Endothelial cell of umbilical vein (primary cell): ENCODE data around the gene CACNA2D1. TPM values are rescaled to one million over a fixed set of nuclear protein-coding genes. Genes with fewer than 3 reads are reported as not detected.
A peak's percentile ranks its signal among the peaks of the same experiment; 100 is the strongest.

ENCODE experiments used
- Bru-seq: library from RNA; stranded (reverse); fragments of 400-500 nt; gene quantifications from one replicate; lab custom pipeline; 2021; lab: Mats Ljungman, UMichigan
- BruChase-seq, 2 experiments: library from RNA; stranded (reverse); fragments of 400-500 nt; gene quantifications; one replicate each; lab custom pipeline; 2021; lab: Mats Ljungman, UMichigan
- BruUV-seq: library from RNA; stranded (reverse); fragments of 400-500 nt; replicated peaks from 2 replicates; lab custom pipeline; 2021; lab: Mats Ljungman, UMichigan
- CTCF ChIA-PET: fragments of 300-600, 350-600 bp; sonication (Branson Sonifier 250); formaldehyde crosslinking; loops from one replicate; lab custom pipeline; 2021; ENCODE audit warnings: antibody characterized with exemption, inconsistent platforms; lab: Charles Lee
- POLR2A ChIA-PET: fragments of 300-600, 350-600 bp; sonication (Branson Sonifier 250); formaldehyde crosslinking; loops from one replicate; lab custom pipeline; 2021; ENCODE audit warnings: antibody characterized with exemption, inconsistent platforms; lab: Charles Lee
- DNase-seq: peaks from one replicate; pipeline ENCODE4 v3.0.0-alpha.2; 2011; ENCODE audit warnings: low read depth, low spot score
- FAIRE-seq: peaks from 2 replicates; lab custom pipeline; 2011; peaks lifted over from hg19 to GRCh38; lab: Jason Lieb, UNC
- H2AFZ ChIP-seq: 2 replicates; pipeline ENCODE4 v1.6.0; 2012; ENCODE audit warnings: low read depth, low read length, control low read depth, inconsistent platforms
- H3K27ac ChIP-seq: 2 replicates; pipeline ENCODE4 v1.5.1; 2011; ENCODE audit warnings: low read depth, mild to moderate bottlenecking, control low read depth, low read length, moderate library complexity; ENCODE audit not compliant: insufficient read depth
- H3K27me3 ChIP-seq, 2 experiments: 2 replicates each; pipeline versions ENCODE4 v1.6.0 to v1.6.1; 2011; ENCODE audit warnings: low read length in 2 of 2, mixed read lengths in 1 of 2; ENCODE audit not compliant: control insufficient read depth in 2 of 2, insufficient read depth in 2 of 2
- H3K36me3 ChIP-seq, 2 experiments: 2 replicates in 1 of 2; 3 replicates in 1 of 2; pipeline ENCODE4 v1.5.1; 2011; ENCODE audit warnings: low read length in 2 of 2, mild to moderate bottlenecking in 1 of 2, moderate library complexity in 1 of 2; ENCODE audit not compliant: control insufficient read depth in 2 of 2, insufficient read depth in 2 of 2; ENCODE audit errors: extremely low read depth in 1 of 2
- H3K4me1 ChIP-seq: 3 replicates; pipeline ENCODE4 v1.5.1; 2011; ENCODE audit warnings: mild to moderate bottlenecking, low read length; ENCODE audit not compliant: control insufficient read depth, insufficient read depth; ENCODE audit errors: extremely low read depth
- H3K4me2 ChIP-seq: 2 replicates; pipeline ENCODE4 v1.6.1; 2011; ENCODE audit warnings: low read length, control low read depth, mixed read lengths; ENCODE audit not compliant: insufficient read depth
- H3K4me3 ChIP-seq, 3 experiments: fragments of 200-600 bp in 1 of 3; sonication (generic), shearing (Covaris generic) in 1 of 3; replicated peaks in 1 of 3; 2 replicates each; pipeline ENCODE4 v1.5.1; 2011 to 2016; ENCODE audit warnings: control low read depth in 3 of 3, low read length in 3 of 3, mild to moderate bottlenecking in 2 of 3, inconsistent platforms in 1 of 3, low read depth in 1 of 3, moderate library complexity in 1 of 3; ENCODE audit not compliant: insufficient read depth in 1 of 3
- H3K79me2 ChIP-seq: 2 replicates; pipeline ENCODE4 v1.6.0; 2012; ENCODE audit warnings: low read length, inconsistent platforms; ENCODE audit not compliant: control insufficient read depth, insufficient read depth
- H3K9ac ChIP-seq: replicated peaks from 2 replicates; pipeline ENCODE3; 2011; ENCODE audit warnings: low read length, control low read depth; ENCODE audit not compliant: insufficient read depth; ENCODE audit errors: extremely low read depth
- H3K9me1 ChIP-seq: replicated peaks from 3 replicates; pipeline ENCODE4 v1.6.0; 2011; ENCODE audit warnings: mild to moderate bottlenecking, low read length; ENCODE audit not compliant: control insufficient read depth, insufficient read depth; ENCODE audit errors: extremely low read depth
- H3K9me3 ChIP-seq: replicated peaks from 2 replicates; pipeline ENCODE4 v1.5.1; 2012; ENCODE audit warnings: low read length, inconsistent platforms; ENCODE audit not compliant: control insufficient read depth, insufficient read depth
- H4K20me1 ChIP-seq: replicated peaks from 2 replicates; pipeline ENCODE3; 2011; ENCODE audit warnings: mild to moderate bottlenecking, low read length; ENCODE audit not compliant: control insufficient read depth, insufficient read depth; ENCODE audit errors: extremely low read depth
- CTCF ChIP-seq, 2 donors: IDR thresholded peaks; 1 replicate in 1 of 2; 2 replicates in 1 of 2; pipeline ENCODE4 v1.5.1; 2011; ENCODE audit warnings: low read length in 2 of 2, mild to moderate bottlenecking in 2 of 2, moderate library complexity in 2 of 2, control low read depth in 1 of 2, inconsistent platforms in 1 of 2, low read depth in 1 of 2; ENCODE audit not compliant: insufficient read depth in 1 of 2; ENCODE audit errors: extremely low read depth in 1 of 2
- EZH2 ChIP-seq: IDR thresholded peaks from 2 replicates; pipeline ENCODE4 v1.6.1; 2012; ENCODE audit warnings: borderline replicate concordance, low read depth, mild to moderate bottlenecking, moderate library complexity, low read length, inconsistent platforms; ENCODE audit not compliant: severe bottlenecking
- POLR2A ChIP-seq: IDR thresholded peaks from 2 replicates; pipeline ENCODE4 v1.6.1; 2012; ENCODE audit warnings: low read depth, mild to moderate bottlenecking, control low read depth, low read length
- POLR2AphosphoS5 ChIP-seq: IDR thresholded peaks from 2 replicates; pipeline ENCODE4 v1.6.1; 2012; ENCODE audit warnings: low read depth, mild to moderate bottlenecking, control low read depth, low read length, moderate library complexity; ENCODE audit not compliant: insufficient read depth
- dilution Hi-C: fragments of 300-500 bp; cut with MboI; formaldehyde crosslinking; loops from one replicate; pipeline ENCODE4 v1.15.0; 2019; ENCODE audit warnings: low sequenced_read_pairs; ENCODE audit not compliant: extremely low pct_ligation_motif_present
- intact Hi-C: fragments of 100-400 bp; cut with micrococcal nuclease; formaldehyde crosslinking; loops from one replicate; pipeline ENCODE4 v1.10.0; 2022
- long read RNA-seq: library from polyadenylated mRNA; stranded (forward); transcript quantifications from one replicate; pipeline ENCODE4 v2.0.0, GENCODE V29; 2021
- polyA minus RNA-seq, 3 experiments: library from RNA; depleted of rRNA, polyadenylated mRNA; stranded (reverse); fragments of >200 nt; gene quantifications; 1 replicate in 1 of 3; 2 replicates in 2 of 3; pipeline ENCODE4 v1.2.3, GENCODE V29; 2011
- polyA plus RNA-seq, 4 experiments: library from polyadenylated mRNA; depleted of rRNA in 3 of 4; stranded (reverse) in 3 of 4; unstranded in 1 of 4; fragments of >200 nt; gene quantifications; 2 replicates each; pipeline versions ENCODE4 v1.2.1 to v1.2.3, GENCODE V29; 2011 to 2012; ENCODE audit warnings: missing spikeins in 1 of 4
- total RNA-seq: library from RNA; stranded (reverse); gene quantifications from 2 replicates; pipeline ENCODE4 v1.2.3, GENCODE V29; 2021
- TF ChIP-seq, protein P1 (sequence below): IDR thresholded peaks from 2 replicates; pipeline ENCODE4 v1.6.1; 2011; ENCODE audit not compliant: insufficient read depth, insufficient read length

CACNA2D1 gene
- total RNA-seq (38.6 and 42.1 TPM in 2 replicates), polyA plus RNA-seq (3.1 and 4.1 TPM in 2 replicates), polyA minus RNA-seq (33.9 and 47.6 TPM in 2 replicates), Bru-seq, nascent RNA (percentile 81 among the genes with signal in this experiment), BruChase-seq, experiment 1, labeled RNA remaining after a 6-hour chase (percentile 61 among the genes with signal in this experiment), BruChase-seq, experiment 2, labeled RNA remaining after a 2-hour chase (percentile 69 among the genes with signal in this experiment)
- polyA plus RNA-seq (2011; cell fraction: cytosol; rRNA removed): 4.2 and 4.8 TPM in 2 replicates
- polyA plus RNA-seq (2011; cell fraction: nucleus; rRNA removed): 11.0 and 13.5 TPM in 2 replicates
- polyA plus RNA-seq (2012): 16.2 and 26.0 TPM in 2 replicates
- polyA minus RNA-seq (2011; cell fraction: cytosol; rRNA and poly(A)+ RNA removed): 10.7 TPM
- polyA minus RNA-seq (2011; cell fraction: nucleus; rRNA and poly(A)+ RNA removed): 92.9 and 95.4 TPM in 2 replicates
- long read RNA-seq, partial matches to known transcripts: 3 of 31 reads
- long read RNA-seq, other reads (novel, unspliced or antisense): 28 of 31 reads

DNA sequence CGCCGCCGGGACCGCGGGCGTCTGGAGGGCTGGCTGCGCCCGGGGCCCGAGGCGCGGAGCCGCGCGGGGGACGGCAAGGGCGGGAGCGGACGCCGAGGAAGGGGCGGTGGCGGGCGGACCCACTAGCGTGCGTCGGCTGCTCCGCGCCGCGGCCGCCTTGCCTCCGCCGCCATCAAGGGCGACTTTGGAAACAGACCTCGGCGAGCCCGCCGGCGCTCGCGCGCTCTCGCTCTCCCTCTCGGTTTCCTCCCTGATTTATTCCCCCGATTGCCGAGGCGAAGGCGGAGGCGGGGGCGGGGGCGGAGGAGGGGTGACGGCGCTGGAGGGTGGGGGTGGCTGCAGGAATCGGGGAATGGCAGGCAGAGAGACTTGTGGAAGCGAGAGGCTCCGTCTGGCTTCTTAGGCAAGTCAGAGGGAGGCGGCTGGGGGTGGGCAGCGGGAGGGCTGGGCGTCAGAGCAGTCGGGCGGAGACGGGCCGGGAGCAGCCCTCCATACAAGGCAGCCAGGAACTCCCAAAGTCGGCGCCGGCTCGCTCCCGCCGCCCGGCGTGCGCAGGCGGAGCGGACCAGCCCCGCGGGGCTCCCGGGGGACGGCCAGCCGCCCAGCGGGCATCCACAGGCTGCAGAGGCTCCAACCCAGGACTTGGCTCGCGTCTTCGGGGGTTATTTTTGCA, at the start of gene CACNA2D1:
Gene CACNA2D1 (minus strand): TSS at position 231 of the 673 bp plus-strand sequence.
- Histone ChIP-seq H3K27ac (peak within 1 kb of the TSS; percentile 80), H3K4me2 (peak within 1 kb of the TSS; percentile 90), H3K9ac (peak within 1 kb of the TSS; percentile 94), H3K9me3 (no peaks in the 10 kb centered on the region), H3K27me3 (no peaks in the 10 kb centered on the region), H3K4me1 (peaks cover 19% of the 10 kb centered on the region), H2AFZ (peak within 1 kb of the TSS; percentile 95), H4K20me1 (no peaks in the 10 kb centered on the region), H3K4me3 (peak within 1 kb of the TSS; percentile 59 to 91 (median 79)), H3K36me3 (no peaks in the 10 kb centered on the region), H3K79me2 (peaks cover 8% of the 10 kb centered on the region), H3K9me1 (no peaks in the 10 kb centered on the region)
- peak; percentile 88 for DNase-seq
- TF ChIP-seq POLR2A (peak; percentile 88), EZH2 (no peak), CTCF (IDR thresholded peaks at IDR 0.05; ENCODE audit: extremely low read depth in 1 of 2, insufficient read depth in 1 of 2, low read depth in 1 of 2, low read length in 2 of 2) (peak in 1 of 2 donors; percentile 26), POLR2AphosphoS5 (peak; percentile 73)
- TF ChIP-seq, protein P1, sequence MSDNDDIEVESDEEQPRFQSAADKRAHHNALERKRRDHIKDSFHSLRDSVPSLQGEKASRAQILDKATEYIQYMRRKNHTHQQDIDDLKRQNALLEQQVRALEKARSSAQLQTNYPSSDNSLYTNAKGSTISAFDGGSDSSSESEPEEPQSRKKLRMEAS: no peak
- dilution Hi-C loops: no loop called here
- FAIRE-seq: peak; percentile 60
- intact Hi-C loops: loop anchor here (1.0 to 2.0 kb wide), 5 partner anchors 129 to 407 kb away; no protein-coding TSS in a partner anchor
- POLR2A ChIA-PET: no interaction called here
- no TSS peak for BruUV-seq
- CTCF ChIA-PET: interaction anchor here (0.7 to 1.0 kb wide), 2 partner anchors 37 to 156 kb away, joined by 3 read pairs; no protein-coding TSS in a partner anchor
